ENCODE measurements around the gene CAB39L.

CAB39L gene

DNA sequence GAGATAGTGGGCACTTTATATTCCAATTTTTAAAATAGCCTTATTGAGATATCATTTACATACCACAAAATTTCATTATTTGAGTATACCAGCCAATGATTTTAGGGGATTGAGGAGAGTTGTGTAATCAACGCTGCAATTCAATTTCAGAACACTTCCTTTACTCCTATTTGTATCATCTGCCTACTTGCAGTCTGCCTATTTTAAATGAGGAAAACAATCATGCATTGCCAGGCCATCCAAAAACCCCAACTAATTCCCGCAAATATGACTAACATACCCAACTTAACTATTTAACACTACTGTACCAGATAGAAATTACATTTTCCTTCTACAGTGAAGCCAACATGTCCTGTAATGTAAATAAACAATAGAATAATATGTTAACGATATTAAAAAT, 26.7 kb downstream of the CAB39L start:
- TF ChIP-seq, protein P1, sequence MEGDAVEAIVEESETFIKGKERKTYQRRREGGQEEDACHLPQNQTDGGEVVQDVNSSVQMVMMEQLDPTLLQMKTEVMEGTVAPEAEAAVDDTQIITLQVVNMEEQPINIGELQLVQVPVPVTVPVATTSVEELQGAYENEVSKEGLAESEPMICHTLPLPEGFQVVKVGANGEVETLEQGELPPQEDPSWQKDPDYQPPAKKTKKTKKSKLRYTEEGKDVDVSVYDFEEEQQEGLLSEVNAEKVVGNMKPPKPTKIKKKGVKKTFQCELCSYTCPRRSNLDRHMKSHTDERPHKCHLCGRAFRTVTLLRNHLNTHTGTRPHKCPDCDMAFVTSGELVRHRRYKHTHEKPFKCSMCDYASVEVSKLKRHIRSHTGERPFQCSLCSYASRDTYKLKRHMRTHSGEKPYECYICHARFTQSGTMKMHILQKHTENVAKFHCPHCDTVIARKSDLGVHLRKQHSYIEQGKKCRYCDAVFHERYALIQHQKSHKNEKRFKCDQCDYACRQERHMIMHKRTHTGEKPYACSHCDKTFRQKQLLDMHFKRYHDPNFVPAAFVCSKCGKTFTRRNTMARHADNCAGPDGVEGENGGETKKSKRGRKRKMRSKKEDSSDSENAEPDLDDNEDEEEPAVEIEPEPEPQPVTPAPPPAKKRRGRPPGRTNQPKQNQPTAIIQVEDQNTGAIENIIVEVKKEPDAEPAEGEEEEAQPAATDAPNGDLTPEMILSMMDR (IDR thresholded peaks at IDR 0.05; ENCODE audit: control insufficient read depth, extremely low read depth, insufficient read depth): no peak
- no peak overlapping the region for H3K4me3 ChIP-seq (ENCODE audit: low read depth, low read length)
- no peak for DNase-seq (ENCODE audit: low read depth)

- DNase-seq (ENCODE audit: low read depth): no peak
- no peak overlapping the region for H3K4me3 ChIP-seq (ENCODE audit: low read depth, low read length)
- TF ChIP-seq, protein P1 (IDR thresholded peaks at IDR 0.05; ENCODE audit: control insufficient read depth, extremely low read depth, insufficient read depth): no peak
Measured at GRCh38 chr13:49412749-49413148, 31.1 kb downstream of the CAB39L start.

DNA sequence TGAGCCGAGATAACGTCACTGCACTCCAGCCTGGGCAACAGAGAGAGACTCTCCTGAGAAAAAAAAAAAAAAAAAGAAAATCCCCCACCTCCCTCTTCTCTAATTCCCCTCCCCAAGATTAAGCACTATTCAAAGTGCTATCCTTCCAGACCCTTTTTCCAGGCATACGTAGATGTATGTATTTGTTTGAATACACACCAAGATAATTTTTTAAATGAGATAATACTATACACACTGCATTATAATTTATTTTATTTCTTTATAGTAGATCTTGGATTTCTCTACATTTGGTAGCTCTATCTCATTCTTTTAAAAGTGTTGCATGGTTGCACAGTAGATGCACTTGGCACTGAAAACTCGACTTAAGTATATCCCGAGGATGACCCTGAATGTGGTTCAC, 32.5 kb downstream of the CAB39L start:
- no peak for DNase-seq (ENCODE audit: low read depth)
- TF ChIP-seq, protein P1 (IDR thresholded peaks at IDR 0.05; ENCODE audit: control insufficient read depth, extremely low read depth, insufficient read depth): no peak
- H3K4me3 ChIP-seq (ENCODE audit: low read depth, low read length): no peak overlapping the region

GRCh38 chr13:49410477-49410876, 33.4 kb downstream of the CAB39L start:
- TF ChIP-seq, protein P1 (IDR thresholded peaks at IDR 0.05; ENCODE audit: control insufficient read depth, extremely low read depth, insufficient read depth): no peak
- DNase-seq (ENCODE audit: low read depth): no peak

GRCh38 chr13:49410006-49410405, 33.9 kb downstream of the CAB39L start:
- no peak overlapping the region for H3K4me3 ChIP-seq (ENCODE audit: low read depth, low read length)
- TF ChIP-seq, protein P1 (IDR thresholded peaks at IDR 0.05; ENCODE audit: control insufficient read depth, extremely low read depth, insufficient read depth): no peak
- DNase-seq (ENCODE audit: low read depth): no peak

More at GRCh38 chr13:49410477-49410876, 33.4 kb downstream of the CAB39L start:
- H3K4me3 ChIP-seq (ENCODE audit: low read depth, low read length): no peak overlapping the region

DNA sequence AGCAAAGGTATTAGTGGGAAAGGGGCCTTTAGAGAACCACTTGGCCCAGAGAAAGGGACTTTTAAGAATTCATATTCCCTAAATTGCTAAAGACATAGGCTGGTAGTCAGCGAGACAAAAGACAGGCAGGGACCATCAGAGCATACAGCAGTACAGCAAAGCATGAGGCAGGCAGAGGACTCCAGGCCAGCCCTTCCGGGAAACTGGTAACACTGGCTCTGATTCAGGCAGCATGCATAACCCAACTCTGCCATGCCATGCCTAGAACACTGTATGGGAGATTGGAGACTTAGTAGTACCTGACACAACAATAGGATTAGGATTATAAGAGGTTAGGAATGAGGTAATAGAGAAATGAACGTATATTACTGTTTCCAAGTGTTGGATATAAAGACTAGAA, 34.9 kb downstream of the CAB39L start:
- no peak for DNase-seq (ENCODE audit: low read depth)
- H3K4me3 ChIP-seq (ENCODE audit: low read depth, low read length): no peak overlapping the region
- TF ChIP-seq, protein P1 (IDR thresholded peaks at IDR 0.05; ENCODE audit: control insufficient read depth, extremely low read depth, insufficient read depth): no peak

DNA sequence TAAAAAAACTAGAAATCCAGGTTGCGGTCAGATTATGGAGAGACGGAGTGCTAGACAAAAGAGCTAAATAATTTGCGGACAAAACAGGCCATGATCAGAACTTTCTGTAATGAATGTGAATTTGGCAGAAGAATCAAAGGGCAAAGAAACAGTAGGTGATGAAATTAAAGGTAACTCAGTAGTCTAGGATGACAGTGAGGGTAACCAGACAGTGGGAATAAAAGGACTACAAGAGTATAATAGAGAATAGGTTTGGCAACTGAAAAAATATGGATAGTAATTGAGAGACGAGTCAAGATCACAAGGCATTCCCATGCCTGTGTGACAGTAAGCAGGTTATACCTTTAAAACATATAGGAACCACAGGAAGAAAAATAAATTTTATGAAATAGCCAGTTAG, 35.9 kb downstream of the CAB39L start:
- no peak for DNase-seq (ENCODE audit: low read depth)
- no peak overlapping the region for H3K4me3 ChIP-seq (ENCODE audit: low read depth, low read length)
- TF ChIP-seq, protein P1 (IDR thresholded peaks at IDR 0.05; ENCODE audit: control insufficient read depth, extremely low read depth, insufficient read depth): no peak
